GM12878 (cell line): ENCODE results near the gene RAD51B. TPM values are rescaled to one million over a fixed set of nuclear protein-coding genes. Genes with fewer than 3 reads are reported as not detected.

Experiments used
- ATAC-seq: fragments of 200-7000 bp; cut with Tn5 transposase; 3 replicates; pipeline ENCODE4 v1.9.1; 2020; ENCODE audit warnings: mild to moderate bottlenecking, moderate library complexity
- BruUV-seq: library from RNA; stranded (reverse); fragments of 400-500 nt; replicated peaks from 2 replicates; lab custom pipeline; 2021; lab: Mats Ljungman, UMichigan
- CTCF ChIA-PET: fragments of 300-600 bp; sonication (Branson Sonifier 250); formaldehyde crosslinking; extraction: SDS; loops from one replicate; lab custom pipeline; 2021; ENCODE audit warnings: inconsistent platforms; lab: Yijun Ruan, JAX
- POLR2A ChIA-PET: fragments of 350-600 bp; formaldehyde crosslinking; extraction: SDS; loops from one replicate; lab custom pipeline; 2021; ENCODE audit warnings: inconsistent platforms; lab: Charles Lee
- RAD21 ChIA-PET: fragments of 300-600 bp; sonication (Branson Sonifier 250); formaldehyde crosslinking; loops from one replicate; lab custom pipeline; 2023; ENCODE audit warnings: antibody characterized with exemption; ENCODE audit not compliant: unreplicated experiment; lab: Charles Lee
- SMC1A ChIA-PET: fragments of 300-600 bp; sonication (Branson Sonifier 250); formaldehyde crosslinking; loops from one replicate; lab custom pipeline; 2023; ENCODE audit not compliant: unreplicated experiment, uncharacterized antibody; lab: Charles Lee
- DNase-seq: peaks from one replicate; pipeline ENCODE4 v3.0.0-alpha.2; 2011; ENCODE audit warnings: low read depth, low spot score
- FAIRE-seq: peaks from 3 replicates; lab custom pipeline; 2011; peaks lifted over from hg19 to GRCh38; lab: Jason Lieb, UNC
- H2AFZ ChIP-seq: 2 replicates; pipeline ENCODE4 v1.6.0; 2011; ENCODE audit warnings: low read depth, low read length, control low read depth; ENCODE audit not compliant: control insufficient read depth
- H3K27ac ChIP-seq: 2 replicates; pipeline ENCODE4 v1.5.1; 2011; ENCODE audit warnings: control low read depth; ENCODE audit not compliant: control insufficient read depth, insufficient read depth
- H3K27me3 ChIP-seq, 2 experiments: replicated peaks in 1 of 2; 2 replicates each; pipeline versions ENCODE4 v1.6.0 to v1.6.1; 2011; ENCODE audit warnings: low read length in 1 of 2; ENCODE audit not compliant: control insufficient read depth in 2 of 2, insufficient read depth in 2 of 2
- H3K36me3 ChIP-seq, 2 experiments: 2 replicates each; pipeline ENCODE4 v1.5.1; 2011; ENCODE audit warnings: low read length in 1 of 2; ENCODE audit not compliant: control insufficient read depth in 2 of 2, insufficient read depth in 2 of 2
- H3K4me1 ChIP-seq: 2 replicates; pipeline ENCODE4 v1.6.1; 2011; ENCODE audit warnings: mild to moderate bottlenecking, low read length, moderate library complexity, mixed read lengths; ENCODE audit not compliant: control insufficient read depth, insufficient read depth
- H3K4me2 ChIP-seq: 2 replicates; pipeline ENCODE4 v1.6.0; 2011; ENCODE audit warnings: control low read depth; ENCODE audit not compliant: control insufficient read depth, insufficient read depth
- H3K4me3 ChIP-seq: fragments of 200-600 bp; sonication (generic); 2 replicates; pipeline ENCODE4 v1.5.1; 2016
- H3K79me2 ChIP-seq: 2 replicates; pipeline ENCODE4 v1.6.0; 2011; ENCODE audit warnings: low read length; ENCODE audit not compliant: control insufficient read depth, insufficient read depth
- H3K9ac ChIP-seq: 2 replicates; pipeline ENCODE4 v1.8.0; 2011; ENCODE audit warnings: low read length, control low read depth, mixed read lengths; ENCODE audit not compliant: control insufficient read depth, insufficient read depth
- H3K9me3 ChIP-seq: replicated peaks from 3 replicates; pipeline ENCODE4 v1.5.1; 2011; ENCODE audit warnings: mild to moderate bottlenecking, low read length; ENCODE audit not compliant: control insufficient read depth, insufficient read depth
- H4K20me1 ChIP-seq: 2 replicates; pipeline ENCODE4 v1.6.0; 2011; ENCODE audit not compliant: control insufficient read depth, insufficient read depth
- BHLHE40 ChIP-seq, 2 experiments: fragments of 450-650 bp in 1 of 2; IDR thresholded peaks; 2 replicates each; pipeline ENCODE4 v1.6.1; 2011 to 2017; ENCODE audit warnings: low read depth in 2 of 2, borderline replicate concordance in 1 of 2, improper control_type of control experiment in 1 of 2, low read length in 1 of 2, mild to moderate bottlenecking in 1 of 2
- GABPA ChIP-seq: IDR thresholded peaks from 2 replicates; pipeline ENCODE4 v1.6.1; 2014; ENCODE audit warnings: antibody characterized with exemption, low read depth, mild to moderate bottlenecking, inconsistent platforms
- MYC ChIP-seq: IDR thresholded peaks from 2 replicates; pipeline ENCODE4 v1.6.1; 2011; ENCODE audit warnings: mild to moderate bottlenecking, low read length, moderate library complexity, inconsistent platforms; ENCODE audit not compliant: insufficient read depth, insufficient replicate concordance, insufficient read length, severe bottlenecking
- NFYA ChIP-seq: IDR thresholded peaks from 2 replicates; pipeline ENCODE4 v1.6.1; 2011; ENCODE audit warnings: low read depth, mild to moderate bottlenecking, low read length, improper control_type of control experiment, borderline replicate concordance
- POU2F2 ChIP-seq: IDR thresholded peaks from 3 replicates; pipeline ENCODE4 v1.6.1; 2011; ENCODE audit warnings: low read depth, mild to moderate bottlenecking, low read length, borderline replicate concordance
- RAD21 ChIP-seq: IDR thresholded peaks from 2 replicates; pipeline ENCODE4 v1.6.1; 2011; ENCODE audit warnings: mild to moderate bottlenecking, low read depth, low read length, moderate library complexity; ENCODE audit not compliant: insufficient read depth
- SMAD1 ChIP-seq: fragments of 450-650 bp; IDR thresholded peaks from 2 replicates; pipeline ENCODE4 v1.6.1; 2018; ENCODE audit warnings: mild to moderate bottlenecking, low read depth; ENCODE audit not compliant: partially characterized antibody
- SREBF1 ChIP-seq: IDR thresholded peaks from 2 replicates; pipeline ENCODE4 v1.6.1; 2012; ENCODE audit warnings: mild to moderate bottlenecking, low read length
- WGBS: methylation state at CpG from one replicate; pipeline ENCODE4 v1.1.6; 2016; ENCODE audit warnings: low lambda C conversion rate; ENCODE audit not compliant: insufficient replicate concordance, insufficient coverage; ENCODE audit errors: missing lambda C conversion rate; 5-methylcytosine and 5-hydroxymethylcytosine counted together
- in situ Hi-C: fragments of 300-500 bp; cut with MboI; formaldehyde crosslinking; loops from 9 replicates; pipeline ENCODE4 v1.14.3; 2018; ENCODE audit warnings: mixed read lengths
- intact Hi-C: fragments of 100-400 bp; cut with micrococcal nuclease; formaldehyde crosslinking; loops from one replicate; pipeline ENCODE4 v1.14.2; 2022; ENCODE audit not compliant: unreplicated experiment
- polyA plus RNA-seq, 11 experiments: library from polyadenylated mRNA; depleted of rRNA in 4 of 11; unstranded in 6 of 11; stranded (reverse) in 5 of 11; fragments of >200 nt; fragmentation: Nextera tagmentation in 4 of 11; fragmentation: Illumina TruSeq in 1 of 11; extraction: Ambion mirVana in 4 of 11; extraction: Trizol in 1 of 11; gene quantifications; 1 replicate in 1 of 11; 2 replicates in 10 of 11; pipeline versions ENCODE4 v1.2.1 to v1.2.3, GENCODE V29; 2011 to 2016; ENCODE audit warnings: inconsistent platforms in 2 of 11, missing spikeins in 2 of 11, low read depth in 1 of 11
- total RNA-seq, 4 experiments: library from RNA; depleted of rRNA in 3 of 4; stranded (reverse); fragments of >200 nt in 3 of 4; fragmentation: Illumina TruSeq in 1 of 4; extraction: Trizol in 1 of 4; gene quantifications; 2 replicates each; pipeline versions ENCODE4 v1.2.1 to v1.2.3, GENCODE V29; 2013 to 2021
- TF ChIP-seq, protein P1 (sequence below): fragments of 450-650 bp; conservative IDR thresholded peaks from 2 replicates; pipeline ENCODE4 v1.6.1; 2017; ENCODE audit warnings: mild to moderate bottlenecking, moderate library complexity
- TF ChIP-seq, protein P2 (sequence below): fragments of 450-650 bp; IDR thresholded peaks from 2 replicates; pipeline ENCODE4 v1.6.1; 2016; ENCODE audit warnings: mild to moderate bottlenecking
- TF ChIP-seq, protein P3 (sequence below): fragments of 150-350 bp; IDR thresholded peaks from 2 replicates; pipeline ENCODE4 v1.6.1; 2014; ENCODE audit warnings: mild to moderate bottlenecking, low read depth, low read length

RAD51B gene
- total and polyA plus RNA-seq, 10 of the 15 experiments (the other 5 are each of a cell fraction or from before 2014, with no cell fraction given), result 9.8 to 26.8 (median 21.3) TPM

DNA sequence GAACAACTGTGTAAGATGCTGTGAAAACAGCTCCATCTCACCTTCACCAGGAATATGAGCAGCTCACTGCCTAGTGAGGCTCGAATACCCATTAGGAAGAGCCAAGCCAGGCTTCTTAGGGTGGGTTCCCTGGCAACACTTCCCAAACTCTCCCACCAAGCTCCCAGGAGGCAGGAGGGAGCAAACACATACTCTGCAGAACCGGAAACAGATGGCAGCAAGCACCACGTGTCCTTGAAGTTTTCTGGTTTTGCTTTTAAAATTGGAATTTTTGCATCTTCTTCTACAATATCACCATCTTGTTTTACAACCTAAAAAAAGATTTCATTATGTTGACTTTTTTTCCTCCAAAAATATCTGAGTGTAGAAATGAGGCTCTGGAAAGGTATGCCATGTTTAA is 786.6 kb downstream of the RAD51B start:
- FAIRE-seq, result no peak
- H3K36me3 ChIP-seq, result no peaks in the 10 kb centered on the region
- H3K27ac ChIP-seq, result no peak overlapping the region
- in situ Hi-C loops (no loop called here), intact Hi-C loops (no loop called here)
- TF ChIP-seq GABPA, result no peak
- no peak for TF ChIP-seq SMAD1
- TF ChIP-seq BHLHE40 (IDR thresholded peaks at IDR 0.05; ENCODE audit: borderline replicate concordance in 1 of 2, low read depth in 2 of 2, low read length in 1 of 2), result no peak
- TF ChIP-seq, protein P1, sequence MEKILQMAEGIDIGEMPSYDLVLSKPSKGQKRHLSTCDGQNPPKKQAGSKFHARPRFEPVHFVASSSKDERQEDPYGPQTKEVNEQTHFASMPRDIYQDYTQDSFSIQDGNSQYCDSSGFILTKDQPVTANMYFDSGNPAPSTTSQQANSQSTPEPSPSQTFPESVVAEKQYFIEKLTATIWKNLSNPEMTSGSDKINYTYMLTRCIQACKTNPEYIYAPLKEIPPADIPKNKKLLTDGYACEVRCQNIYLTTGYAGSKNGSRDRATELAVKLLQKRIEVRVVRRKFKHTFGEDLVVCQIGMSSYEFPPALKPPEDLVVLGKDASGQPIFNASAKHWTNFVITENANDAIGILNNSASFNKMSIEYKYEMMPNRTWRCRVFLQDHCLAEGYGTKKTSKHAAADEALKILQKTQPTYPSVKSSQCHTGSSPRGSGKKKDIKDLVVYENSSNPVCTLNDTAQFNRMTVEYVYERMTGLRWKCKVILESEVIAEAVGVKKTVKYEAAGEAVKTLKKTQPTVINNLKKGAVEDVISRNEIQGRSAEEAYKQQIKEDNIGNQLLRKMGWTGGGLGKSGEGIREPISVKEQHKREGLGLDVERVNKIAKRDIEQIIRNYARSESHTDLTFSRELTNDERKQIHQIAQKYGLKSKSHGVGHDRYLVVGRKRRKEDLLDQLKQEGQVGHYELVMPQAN, result no peak
- no peak for TF ChIP-seq SREBF1
- TF ChIP-seq, protein P2, sequence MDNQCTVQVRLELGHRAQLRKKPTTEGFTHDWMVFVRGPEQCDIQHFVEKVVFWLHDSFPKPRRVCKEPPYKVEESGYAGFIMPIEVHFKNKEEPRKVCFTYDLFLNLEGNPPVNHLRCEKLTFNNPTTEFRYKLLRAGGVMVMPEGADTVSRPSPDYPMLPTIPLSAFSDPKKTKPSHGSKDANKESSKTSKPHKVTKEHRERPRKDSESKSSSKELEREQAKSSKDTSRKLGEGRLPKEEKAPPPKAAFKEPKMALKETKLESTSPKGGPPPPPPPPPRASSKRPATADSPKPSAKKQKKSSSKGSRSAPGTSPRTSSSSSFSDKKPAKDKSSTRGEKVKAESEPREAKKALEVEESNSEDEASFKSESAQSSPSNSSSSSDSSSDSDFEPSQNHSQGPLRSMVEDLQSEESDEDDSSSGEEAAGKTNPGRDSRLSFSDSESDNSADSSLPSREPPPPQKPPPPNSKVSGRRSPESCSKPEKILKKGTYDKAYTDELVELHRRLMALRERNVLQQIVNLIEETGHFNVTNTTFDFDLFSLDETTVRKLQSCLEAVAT, result no peak
- TF ChIP-seq, protein P3, sequence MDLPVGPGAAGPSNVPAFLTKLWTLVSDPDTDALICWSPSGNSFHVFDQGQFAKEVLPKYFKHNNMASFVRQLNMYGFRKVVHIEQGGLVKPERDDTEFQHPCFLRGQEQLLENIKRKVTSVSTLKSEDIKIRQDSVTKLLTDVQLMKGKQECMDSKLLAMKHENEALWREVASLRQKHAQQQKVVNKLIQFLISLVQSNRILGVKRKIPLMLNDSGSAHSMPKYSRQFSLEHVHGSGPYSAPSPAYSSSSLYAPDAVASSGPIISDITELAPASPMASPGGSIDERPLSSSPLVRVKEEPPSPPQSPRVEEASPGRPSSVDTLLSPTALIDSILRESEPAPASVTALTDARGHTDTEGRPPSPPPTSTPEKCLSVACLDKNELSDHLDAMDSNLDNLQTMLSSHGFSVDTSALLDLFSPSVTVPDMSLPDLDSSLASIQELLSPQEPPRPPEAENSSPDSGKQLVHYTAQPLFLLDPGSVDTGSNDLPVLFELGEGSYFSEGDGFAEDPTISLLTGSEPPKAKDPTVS, result no peak
- TF ChIP-seq MYC, result no peak
- TF ChIP-seq RAD21, result no peak
- no peak for TF ChIP-seq NFYA
- no peak for TF ChIP-seq POU2F2
- CTCF ChIA-PET, result no interaction called here
- SMC1A ChIA-PET, result interaction anchor here (0.6 kb wide), 1 partner anchor 755 kb away, joined by 3 read pairs; no protein-coding TSS in a partner anchor
- no peak for ATAC-seq
- no peak for DNase-seq
- no peak overlapping the region for H2AFZ ChIP-seq
- no peak overlapping the region for H3K4me2 ChIP-seq
- POLR2A ChIA-PET, result no interaction called here
- no peaks in the 10 kb centered on the region for H3K4me1 ChIP-seq
- H3K9ac ChIP-seq, result no peak overlapping the region
- H4K20me1 ChIP-seq, result no peaks in the 10 kb centered on the region
- H3K4me3 ChIP-seq, result no peak overlapping the region
- BruUV-seq, result no TSS peak
- no peaks in the 10 kb centered on the region for H3K27me3 ChIP-seq
- H3K9me3 ChIP-seq, result peaks cover 5% of the 10 kb centered on the region; the same call in 1 of the 3 replicates
- RAD21 ChIA-PET, result no interaction called here
- WGBS, result 14% methylated on average over 3 of the region's 3 CpGs
- no peaks in the 10 kb centered on the region for H3K79me2 ChIP-seq
